ENCODE results near the gene TBK1.

DNA sequence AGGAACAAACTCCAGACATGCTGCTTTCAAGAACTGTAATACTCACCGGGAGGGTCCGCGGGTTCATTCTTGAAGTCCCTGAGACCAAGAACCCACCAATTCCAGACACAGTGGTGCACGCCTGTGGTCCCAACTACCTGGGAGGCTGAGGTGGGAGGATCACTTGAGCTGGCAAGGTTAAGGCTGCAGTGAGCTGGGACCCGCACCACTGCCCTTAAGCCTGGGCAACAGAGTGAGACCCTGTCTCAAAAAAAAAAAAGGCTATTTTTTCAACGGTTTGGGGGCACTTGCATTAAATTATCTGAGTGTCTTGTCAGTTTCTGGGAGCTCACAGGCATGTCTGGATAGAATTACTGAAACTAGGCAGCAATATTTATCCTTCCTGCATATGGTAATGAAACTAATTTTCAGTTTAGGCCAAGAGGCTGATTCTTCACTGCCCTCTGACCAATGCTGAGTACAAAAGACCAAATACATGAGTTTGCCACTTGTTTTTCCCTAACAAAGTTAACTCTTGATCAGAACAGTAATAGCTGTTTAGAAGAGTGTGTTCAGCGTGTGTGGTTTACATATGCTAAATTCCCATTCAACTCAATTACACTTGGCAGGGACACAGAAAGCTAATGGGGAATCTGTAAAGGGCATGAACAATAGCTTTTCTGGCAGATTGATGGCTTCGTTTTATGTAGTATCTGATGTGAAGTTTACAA, 92.6 kb downstream of the TBK1 start:
- TF ChIP-seq ZNF70 (CRISPR knock-in tag; IDR thresholded peaks at IDR 0.05) = no peak
- TF ChIP-seq, protein P1, sequence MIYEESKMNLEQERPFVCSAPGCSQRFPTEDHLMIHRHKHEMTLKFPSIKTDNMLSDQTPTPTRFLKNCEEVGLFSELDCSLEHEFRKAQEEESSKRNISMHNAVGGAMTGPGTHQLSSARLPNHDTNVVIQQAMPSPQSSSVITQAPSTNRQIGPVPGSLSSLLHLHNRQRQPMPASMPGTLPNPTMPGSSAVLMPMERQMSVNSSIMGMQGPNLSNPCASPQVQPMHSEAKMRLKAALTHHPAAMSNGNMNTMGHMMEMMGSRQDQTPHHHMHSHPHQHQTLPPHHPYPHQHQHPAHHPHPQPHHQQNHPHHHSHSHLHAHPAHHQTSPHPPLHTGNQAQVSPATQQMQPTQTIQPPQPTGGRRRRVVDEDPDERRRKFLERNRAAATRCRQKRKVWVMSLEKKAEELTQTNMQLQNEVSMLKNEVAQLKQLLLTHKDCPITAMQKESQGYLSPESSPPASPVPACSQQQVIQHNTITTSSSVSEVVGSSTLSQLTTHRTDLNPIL (CRISPR knock-in tag; IDR thresholded peaks at IDR 0.05; ENCODE audit: low read depth) = 0 out of 2 replicates have a peak, but pooled peaks have one; percentile 21
- TF ChIP-seq, protein P2, sequence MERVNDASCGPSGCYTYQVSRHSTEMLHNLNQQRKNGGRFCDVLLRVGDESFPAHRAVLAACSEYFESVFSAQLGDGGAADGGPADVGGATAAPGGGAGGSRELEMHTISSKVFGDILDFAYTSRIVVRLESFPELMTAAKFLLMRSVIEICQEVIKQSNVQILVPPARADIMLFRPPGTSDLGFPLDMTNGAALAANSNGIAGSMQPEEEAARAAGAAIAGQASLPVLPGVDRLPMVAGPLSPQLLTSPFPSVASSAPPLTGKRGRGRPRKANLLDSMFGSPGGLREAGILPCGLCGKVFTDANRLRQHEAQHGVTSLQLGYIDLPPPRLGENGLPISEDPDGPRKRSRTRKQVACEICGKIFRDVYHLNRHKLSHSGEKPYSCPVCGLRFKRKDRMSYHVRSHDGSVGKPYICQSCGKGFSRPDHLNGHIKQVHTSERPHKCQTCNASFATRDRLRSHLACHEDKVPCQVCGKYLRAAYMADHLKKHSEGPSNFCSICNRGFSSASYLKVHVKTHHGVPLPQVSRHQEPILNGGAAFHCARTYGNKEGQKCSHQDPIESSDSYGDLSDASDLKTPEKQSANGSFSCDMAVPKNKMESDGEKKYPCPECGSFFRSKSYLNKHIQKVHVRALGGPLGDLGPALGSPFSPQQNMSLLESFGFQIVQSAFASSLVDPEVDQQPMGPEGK (CRISPR knock-in tag; IDR thresholded peaks at IDR 0.05; ENCODE audit: borderline replicate concordance) = no peak
- no peak for TF ChIP-seq ZFP30 (CRISPR knock-in tag; IDR thresholded peaks at IDR 0.05)
